ENCODE results near the gene PADI3.

PADI3 gene

DNA sequence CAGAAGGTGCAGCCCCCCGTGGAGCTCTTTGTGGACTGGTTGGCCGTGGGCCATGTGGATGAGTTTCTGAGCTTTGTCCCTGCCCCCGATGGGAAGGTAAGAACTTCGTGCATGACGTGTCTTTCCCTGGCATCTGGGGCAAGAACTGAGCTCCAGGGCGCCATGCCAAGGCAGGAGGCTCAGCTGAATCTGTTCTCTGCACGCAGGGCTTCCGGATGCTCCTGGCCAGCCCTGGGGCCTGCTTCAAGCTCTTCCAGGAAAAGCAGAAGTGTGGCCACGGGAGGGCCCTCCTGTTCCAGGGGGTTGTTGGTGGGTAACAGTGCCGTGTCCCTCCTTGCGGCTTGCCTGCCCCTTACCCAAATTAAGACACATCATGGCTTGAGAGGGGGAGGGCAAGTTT, 27.7 kb downstream of the PADI3 start:
- no peaks in the 10 kb centered on the region for H3K4me1 ChIP-seq (ENCODE audit: insufficient read depth, low read length)
- 88% methylated on average over 11 of the region's 11 CpGs for WGBS
- no peaks in the 10 kb centered on the region for H3K9me3 ChIP-seq (ENCODE audit: insufficient read depth, low read depth, low read length)
- no peaks in the 10 kb centered on the region for H3K27me3 ChIP-seq (ENCODE audit: insufficient read depth, low read length)
- H3K36me3 ChIP-seq (ENCODE audit: insufficient read depth, low read length), result no peaks in the 10 kb centered on the region
- H3K9ac ChIP-seq (ENCODE audit: low read depth, low read length), result no peak overlapping the region
- no peak overlapping the region for H3K27ac ChIP-seq (ENCODE audit: low read depth, low read length)
- no peak overlapping the region for H3K4me3 ChIP-seq (ENCODE audit: low read length)

DNA sequence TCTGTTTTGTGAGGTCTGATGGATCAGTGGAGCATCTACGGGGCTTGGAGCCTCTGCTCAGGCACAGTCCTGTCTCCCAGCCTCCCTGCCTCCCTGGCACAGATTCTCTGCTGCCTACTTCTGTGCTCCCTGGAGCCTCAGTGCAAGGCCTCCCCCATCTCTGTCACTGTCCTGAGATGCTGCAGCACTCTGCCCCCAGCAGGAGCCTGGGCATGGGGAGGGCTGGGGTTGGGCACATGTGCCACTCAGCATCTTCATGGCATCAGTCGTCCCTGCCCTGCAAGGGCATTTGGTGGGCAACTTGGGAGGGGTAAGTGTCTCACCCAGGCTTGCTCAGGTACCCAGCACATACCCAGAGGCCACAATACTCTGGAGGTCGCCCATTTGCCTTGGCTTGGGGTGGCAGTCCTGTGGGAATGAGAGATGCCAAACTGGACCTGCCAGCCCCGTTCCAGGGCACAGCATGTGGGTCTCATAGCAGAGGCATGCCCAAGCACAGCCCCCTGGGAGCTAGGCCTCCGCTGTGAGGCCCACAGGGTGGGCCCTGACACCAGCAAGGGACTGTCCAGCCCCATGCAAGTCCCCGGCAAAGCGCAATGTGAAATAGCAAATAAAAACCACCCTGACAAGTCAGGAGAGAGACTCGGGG, 28.7 kb downstream of the PADI3 start:
- Histone ChIP-seq H3K9ac (ENCODE audit: low read depth, low read length) (no peak overlapping the region), H3K36me3 (ENCODE audit: insufficient read depth, low read length) (no peaks in the 10 kb centered on the region), H3K27ac (ENCODE audit: low read depth, low read length) (no peak overlapping the region), H3K9me3 (ENCODE audit: insufficient read depth, low read depth, low read length) (no peaks in the 10 kb centered on the region), H3K4me3 (ENCODE audit: low read length) (no peak overlapping the region), H3K27me3 (ENCODE audit: insufficient read depth, low read length) (no peaks in the 10 kb centered on the region), H3K4me1 (ENCODE audit: insufficient read depth, low read length) (no peaks in the 10 kb centered on the region)
- 88% methylated on average over 8 of the region's 8 CpGs for WGBS

DNA sequence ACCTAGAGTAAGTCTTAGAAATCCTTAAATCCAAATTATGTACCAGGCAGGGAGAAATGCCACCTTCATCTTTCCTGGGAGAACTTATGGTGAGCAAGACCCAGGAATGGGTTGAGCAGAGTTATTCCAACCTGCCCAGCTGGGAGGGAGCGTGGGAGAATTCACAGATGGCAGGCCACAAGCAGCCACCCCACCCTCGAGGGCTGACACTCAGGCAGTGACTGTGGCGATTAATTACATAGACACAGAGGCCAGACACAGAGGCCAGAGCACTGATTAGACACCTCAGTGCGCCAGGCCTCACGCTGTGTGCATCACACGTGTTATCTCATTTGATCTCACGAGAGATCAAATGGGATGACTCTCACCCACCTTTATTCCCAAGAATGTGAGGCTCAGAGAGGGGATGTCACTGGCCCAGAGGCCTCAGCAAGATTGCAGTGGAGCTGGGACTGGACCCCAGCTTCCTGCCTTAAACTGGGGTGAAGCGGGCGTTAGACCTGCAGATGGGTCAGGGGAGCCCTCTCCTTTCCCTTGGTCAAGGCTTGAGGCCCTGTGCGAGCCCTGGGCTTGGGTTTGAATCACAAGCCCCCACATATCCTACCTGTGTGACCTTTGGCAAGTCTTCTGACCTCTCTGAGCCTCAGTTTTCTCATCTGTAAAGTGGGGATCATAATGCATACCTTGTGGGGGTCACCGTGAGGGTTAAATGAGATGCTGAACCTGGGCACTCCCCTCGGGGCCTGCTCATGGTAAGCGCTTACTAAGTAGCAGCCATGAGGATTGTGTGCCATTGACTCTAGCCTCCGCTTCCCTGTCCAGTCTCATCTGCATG, 30.3 kb downstream of the PADI3 start:
- Histone ChIP-seq H3K4me3 (ENCODE audit: low read length) (no peak overlapping the region), H3K27ac (ENCODE audit: low read depth, low read length) (no peak overlapping the region), H3K27me3 (ENCODE audit: insufficient read depth, low read length) (no peaks in the 10 kb centered on the region), H3K9me3 (ENCODE audit: insufficient read depth, low read depth, low read length) (no peaks in the 10 kb centered on the region), H3K9ac (ENCODE audit: low read depth, low read length) (no peak overlapping the region), H3K36me3 (ENCODE audit: insufficient read depth, low read length) (no peaks in the 10 kb centered on the region), H3K4me1 (ENCODE audit: insufficient read depth, low read length) (no peaks in the 10 kb centered on the region)
- 91% methylated on average over 14 of the region's 14 CpGs for WGBS

DNA sequence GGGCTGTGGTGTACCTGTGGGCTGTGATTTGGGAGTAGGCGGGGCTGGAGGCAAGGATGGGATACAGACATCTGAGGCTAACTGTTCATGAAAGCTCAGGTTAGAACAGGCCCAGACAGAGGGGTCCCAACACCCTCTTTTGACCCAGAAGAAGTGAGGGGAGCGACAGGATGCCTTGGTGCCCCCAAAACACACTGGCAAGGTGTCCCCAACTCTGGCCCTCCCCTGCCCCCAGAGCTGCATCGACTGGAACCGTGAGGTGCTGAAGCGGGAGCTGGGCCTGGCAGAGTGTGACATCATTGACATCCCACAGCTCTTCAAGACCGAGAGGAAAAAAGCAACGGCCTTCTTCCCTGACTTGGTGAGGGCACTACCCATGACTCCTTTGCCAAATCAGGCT, 31.5 kb downstream of the PADI3 start:
- Histone ChIP-seq H3K36me3 (ENCODE audit: insufficient read depth, low read length) (no peaks in the 10 kb centered on the region), H3K9ac (ENCODE audit: low read depth, low read length) (no peak overlapping the region), H3K27ac (ENCODE audit: low read depth, low read length) (no peak overlapping the region), H3K9me3 (ENCODE audit: insufficient read depth, low read depth, low read length) (no peaks in the 10 kb centered on the region), H3K27me3 (ENCODE audit: insufficient read depth, low read length) (no peaks in the 10 kb centered on the region), H3K4me1 (ENCODE audit: insufficient read depth, low read length) (no peaks in the 10 kb centered on the region), H3K4me3 (ENCODE audit: low read length) (no peak overlapping the region)
- 90% methylated on average over 7 of the region's 7 CpGs for WGBS

DNA sequence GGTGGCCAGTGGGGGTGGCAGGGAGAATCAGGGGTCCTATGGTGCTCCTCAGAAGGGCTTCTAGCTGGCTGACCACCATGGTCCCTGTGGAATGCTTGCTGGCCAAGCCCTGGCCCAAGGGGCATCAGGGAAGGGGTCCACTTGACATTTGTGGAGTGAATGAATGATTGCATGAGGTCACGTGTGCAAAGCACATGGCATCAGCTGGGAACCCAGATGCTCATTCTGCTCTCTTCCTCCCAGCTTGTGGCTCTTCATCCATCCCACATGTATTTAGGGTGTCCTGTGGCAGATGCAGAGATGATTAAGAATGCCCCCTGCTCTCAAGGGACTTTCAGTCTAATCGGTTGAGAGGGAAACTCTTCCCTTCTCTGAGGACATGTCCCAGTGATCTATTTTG, 32.0 kb downstream of the PADI3 start:
- 100% methylated on average over 2 of the region's 2 CpGs for WGBS
- Histone ChIP-seq H3K27me3 (ENCODE audit: insufficient read depth, low read length) (no peaks in the 10 kb centered on the region), H3K27ac (ENCODE audit: low read depth, low read length) (no peak overlapping the region), H3K36me3 (ENCODE audit: insufficient read depth, low read length) (no peaks in the 10 kb centered on the region), H3K9me3 (ENCODE audit: insufficient read depth, low read depth, low read length) (no peaks in the 10 kb centered on the region), H3K4me3 (ENCODE audit: low read length) (no peak overlapping the region), H3K4me1 (ENCODE audit: insufficient read depth, low read length) (no peaks in the 10 kb centered on the region), H3K9ac (ENCODE audit: low read depth, low read length) (no peak overlapping the region)

DNA sequence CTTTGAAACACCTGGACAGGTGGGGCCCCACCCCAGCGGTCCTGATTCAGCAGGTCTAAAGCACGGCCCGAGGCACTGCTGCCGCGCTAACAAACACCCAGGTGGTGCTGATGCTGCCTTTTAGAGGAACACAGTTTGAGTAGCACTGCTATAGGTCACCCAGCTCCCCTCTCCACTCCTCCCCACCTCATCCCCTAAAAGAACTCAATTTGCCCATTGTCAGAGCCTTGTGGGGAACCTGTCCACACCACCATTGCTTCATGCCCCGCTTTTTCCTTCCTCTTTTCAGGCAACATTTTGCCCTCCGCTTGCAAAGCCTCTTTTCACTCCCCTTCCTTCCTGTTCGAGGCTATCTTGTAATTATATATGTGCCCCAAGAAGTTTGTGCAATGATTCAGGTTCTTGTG, 32.9 kb downstream of the PADI3 start:
- H3K27ac ChIP-seq (ENCODE audit: low read depth, low read length), result no peak overlapping the region
- H3K27me3 ChIP-seq (ENCODE audit: insufficient read depth, low read length), result no peaks in the 10 kb centered on the region
- H3K4me1 ChIP-seq (ENCODE audit: insufficient read depth, low read length), result no peaks in the 10 kb centered on the region
- 87% methylated on average over 8 of the region's 8 CpGs for WGBS
- H3K36me3 ChIP-seq (ENCODE audit: insufficient read depth, low read length), result no peaks in the 10 kb centered on the region
- H3K9me3 ChIP-seq (ENCODE audit: insufficient read depth, low read depth, low read length), result no peaks in the 10 kb centered on the region
- no peak overlapping the region for H3K9ac ChIP-seq (ENCODE audit: low read depth, low read length)
- no peak overlapping the region for H3K4me3 ChIP-seq (ENCODE audit: low read length)

DNA sequence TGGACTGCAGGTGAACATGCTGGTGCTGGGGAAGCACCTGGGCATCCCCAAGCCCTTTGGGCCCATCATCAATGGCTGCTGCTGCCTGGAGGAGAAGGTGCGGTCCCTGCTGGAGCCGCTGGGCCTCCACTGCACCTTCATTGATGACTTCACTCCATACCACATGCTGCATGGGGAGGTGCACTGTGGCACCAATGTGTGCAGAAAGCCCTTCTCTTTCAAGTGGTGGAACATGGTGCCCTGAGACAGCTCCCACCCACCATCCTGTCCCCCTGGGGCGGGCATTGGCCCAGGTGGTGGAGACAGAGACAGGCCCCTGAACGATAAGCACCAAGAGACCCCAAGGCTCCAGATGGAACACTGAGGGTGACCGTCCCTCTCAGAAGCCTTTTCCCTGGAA, 33.9 kb downstream of the PADI3 start:
- whole genome bisulfite sequencing, result 94% methylated on average over 5 of the region's 5 CpGs
- no peak overlapping the region for H3K27ac ChIP-seq (ENCODE audit: low read depth, low read length)

DNA sequence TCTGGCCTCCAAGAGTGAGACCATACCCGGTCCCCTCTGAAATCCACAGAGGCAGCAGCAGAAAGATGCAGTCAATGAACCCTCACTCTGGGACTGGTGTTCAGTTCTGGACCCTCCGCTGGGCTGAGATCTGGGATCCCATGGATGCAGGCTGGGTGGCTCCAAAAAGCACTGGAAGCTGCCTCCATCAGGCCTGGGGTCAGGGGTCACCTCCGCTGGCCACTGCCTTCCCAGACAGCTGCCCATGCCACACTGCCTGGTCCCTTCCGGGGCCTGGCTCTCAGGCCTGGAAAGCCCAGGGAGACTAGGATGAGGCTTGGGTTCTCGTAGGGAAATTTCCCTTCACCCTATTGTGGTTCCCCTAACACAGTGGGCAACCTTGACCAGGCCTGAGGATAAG, 37.7 kb downstream of the PADI3 start:
- Histone ChIP-seq H3K27ac (ENCODE audit: low read depth, low read length) (no peak overlapping the region), H3K4me1 (ENCODE audit: insufficient read depth, low read length) (no peaks in the 10 kb centered on the region), H3K36me3 (ENCODE audit: insufficient read depth, low read length) (no peaks in the 10 kb centered on the region), H3K4me3 (ENCODE audit: low read length) (no peak overlapping the region), H3K9ac (ENCODE audit: low read depth, low read length) (no peak overlapping the region), H3K9me3 (ENCODE audit: insufficient read depth, low read depth, low read length) (no peaks in the 10 kb centered on the region), H3K27me3 (ENCODE audit: insufficient read depth, low read length) (no peaks in the 10 kb centered on the region)
- 86% methylated on average over 5 of the region's 5 CpGs for WGBS

More for the DNA sequence above, 33.9 kb downstream of the PADI3 start:
- Histone ChIP-seq H3K36me3 (ENCODE audit: insufficient read depth, low read length) (no peaks in the 10 kb centered on the region), H3K9ac (ENCODE audit: low read depth, low read length) (no peak overlapping the region), H3K27me3 (ENCODE audit: insufficient read depth, low read length) (no peaks in the 10 kb centered on the region), H3K9me3 (ENCODE audit: insufficient read depth, low read depth, low read length) (no peaks in the 10 kb centered on the region), H3K4me3 (ENCODE audit: low read length) (no peak overlapping the region), H3K4me1 (ENCODE audit: insufficient read depth, low read length) (no peaks in the 10 kb centered on the region)

DNA sequence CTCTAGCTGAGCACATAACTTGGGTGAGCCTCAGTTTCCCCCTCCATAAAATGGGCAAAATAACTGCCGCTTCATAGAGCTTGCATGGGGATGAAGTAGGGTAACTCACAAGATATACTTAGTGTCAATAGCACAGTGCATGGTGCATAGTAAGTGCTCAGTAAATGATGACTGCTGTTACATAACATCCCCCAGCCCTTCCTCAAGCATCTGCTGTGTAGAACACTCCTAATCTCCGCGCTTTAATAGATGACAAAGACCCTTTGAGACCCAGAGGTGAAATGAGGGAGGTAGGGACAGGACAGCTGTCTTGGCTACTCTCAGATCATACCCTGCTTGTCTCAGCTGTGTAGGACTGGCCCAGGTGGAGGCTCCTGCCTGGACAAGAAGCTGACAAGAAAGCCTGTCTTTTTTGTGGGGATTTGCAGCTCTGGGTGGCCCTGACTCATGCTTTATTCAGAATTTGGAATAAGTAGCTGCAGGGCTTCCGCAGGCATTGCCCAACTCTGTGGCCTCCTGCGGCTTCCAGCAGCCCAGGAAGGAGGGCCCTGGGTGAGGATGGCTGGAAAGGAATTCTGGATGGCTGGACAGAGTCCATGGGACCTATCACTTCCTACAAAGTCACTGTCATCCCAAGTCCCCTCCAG, 38.4 kb downstream of the PADI3 start:
- Histone ChIP-seq H3K9ac (ENCODE audit: low read depth, low read length) (no peak overlapping the region), H3K9me3 (ENCODE audit: insufficient read depth, low read depth, low read length) (no peaks in the 10 kb centered on the region), H3K4me3 (ENCODE audit: low read length) (no peak overlapping the region), H3K36me3 (ENCODE audit: insufficient read depth, low read length) (no peaks in the 10 kb centered on the region), H3K4me1 (ENCODE audit: insufficient read depth, low read length) (no peaks in the 10 kb centered on the region), H3K27ac (ENCODE audit: low read depth, low read length) (no peak overlapping the region), H3K27me3 (ENCODE audit: insufficient read depth, low read length) (no peaks in the 10 kb centered on the region)
- 85% methylated on average over 5 of the region's 5 CpGs for WGBS

DNA sequence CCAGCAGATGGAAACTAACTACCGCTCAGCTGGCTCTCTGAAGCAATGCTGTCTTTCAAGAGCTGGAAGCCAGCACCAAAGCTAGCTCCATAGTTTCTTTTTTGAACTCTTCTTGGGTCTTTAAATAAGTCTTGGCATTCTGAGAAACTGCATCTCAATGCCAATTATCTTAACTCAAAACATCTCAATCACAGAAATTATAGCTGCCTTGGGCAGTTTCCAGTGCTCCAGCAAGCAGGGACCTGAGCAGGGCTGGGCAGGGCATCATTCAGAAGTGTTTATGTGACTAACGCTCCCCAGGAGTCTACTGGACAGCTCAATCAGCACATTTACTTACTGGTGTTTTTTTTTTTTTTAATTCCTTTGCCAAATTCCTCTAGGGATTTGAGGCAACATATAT, 40.8 kb downstream of the PADI3 start:
- Histone ChIP-seq H3K36me3 (ENCODE audit: insufficient read depth, low read length) (no peaks in the 10 kb centered on the region), H3K9ac (ENCODE audit: low read depth, low read length) (no peak overlapping the region), H3K27me3 (ENCODE audit: insufficient read depth, low read length) (no peaks in the 10 kb centered on the region), H3K27ac (ENCODE audit: low read depth, low read length) (no peak overlapping the region), H3K4me3 (ENCODE audit: low read length) (no peak overlapping the region), H3K4me1 (ENCODE audit: insufficient read depth, low read length) (no peaks in the 10 kb centered on the region), H3K9me3 (ENCODE audit: insufficient read depth, low read depth, low read length) (no peaks in the 10 kb centered on the region)
- WGBS, result 88% methylated on average over 2 of the region's 2 CpGs

DNA sequence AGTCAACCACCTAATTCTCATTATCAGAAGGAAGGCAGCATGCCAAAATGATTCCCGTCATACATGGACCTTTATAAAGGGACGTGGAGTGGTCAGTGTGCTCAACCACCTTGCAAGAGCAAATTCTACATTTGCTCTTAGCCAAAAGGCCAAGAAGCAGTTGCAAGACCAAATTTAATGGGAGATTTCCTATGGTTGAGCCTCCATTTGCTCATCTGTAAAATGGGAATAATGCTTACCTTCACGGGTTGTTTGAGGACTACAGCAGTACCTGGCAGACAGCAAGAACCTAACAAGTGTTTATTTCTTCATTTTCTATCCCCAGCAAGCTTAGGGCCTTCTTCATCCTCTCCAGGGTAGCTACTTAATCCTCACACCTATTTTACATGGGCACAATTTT, 41.7 kb downstream of the PADI3 start:
- 98% methylated on average over 3 of the region's 3 CpGs for WGBS
- H3K27me3 ChIP-seq (ENCODE audit: insufficient read depth, low read length), result no peaks in the 10 kb centered on the region
- H3K9ac ChIP-seq (ENCODE audit: low read depth, low read length), result no peak overlapping the region
- no peaks in the 10 kb centered on the region for H3K36me3 ChIP-seq (ENCODE audit: insufficient read depth, low read length)
- H3K4me1 ChIP-seq (ENCODE audit: insufficient read depth, low read length), result no peaks in the 10 kb centered on the region
- H3K4me3 ChIP-seq (ENCODE audit: low read length), result no peak overlapping the region
- H3K27ac ChIP-seq (ENCODE audit: low read depth, low read length), result no peak overlapping the region
- no peaks in the 10 kb centered on the region for H3K9me3 ChIP-seq (ENCODE audit: insufficient read depth, low read depth, low read length)
